HK-2 (cell line): ENCODE data around the gene CASD1.

Experiments used
- DNase-seq: peaks from one replicate; pipeline ENCODE4 v3.0.0-alpha.2; 2018; ENCODE audit not compliant: unreplicated experiment

Gene CASD1

GRCh38 chr7:94509264-94509886 lies at the start of gene CASD1:
CASD1 (plus strand) TSS chr7:94509809; CDS start chr7:94510085, 276 bp downstream.
- peak; percentile 65 for DNase-seq

DNA sequence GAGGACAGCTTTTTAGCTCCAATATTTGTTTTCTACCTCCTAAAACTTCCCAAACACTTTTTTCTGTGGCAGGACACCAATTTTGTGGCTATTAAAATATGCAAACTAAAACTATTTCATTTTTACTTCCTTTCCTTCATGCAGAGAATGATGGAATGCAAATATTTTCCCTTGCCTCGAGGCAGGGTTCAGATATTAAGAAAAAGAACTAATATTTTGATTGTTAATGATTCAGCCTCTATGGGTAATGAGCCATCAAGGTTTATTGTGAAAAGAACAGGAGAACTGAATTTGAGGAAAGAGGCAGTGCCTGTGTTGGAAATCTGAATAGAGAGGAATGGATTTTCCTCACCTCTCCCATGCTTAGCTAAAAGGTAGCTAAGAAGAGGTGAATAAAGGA lies 43.1 kb upstream of the CASD1 start:
- no peak for DNase-seq

GRCh38 chr7:94471604-94472003 lies 38.0 kb upstream of the CASD1 start:
- no peak for DNase-seq

- DNase-seq: no peak
These were observed 37.0 kb upstream of the CASD1 start for GRCh38 chr7:94472608-94473007.

DNA sequence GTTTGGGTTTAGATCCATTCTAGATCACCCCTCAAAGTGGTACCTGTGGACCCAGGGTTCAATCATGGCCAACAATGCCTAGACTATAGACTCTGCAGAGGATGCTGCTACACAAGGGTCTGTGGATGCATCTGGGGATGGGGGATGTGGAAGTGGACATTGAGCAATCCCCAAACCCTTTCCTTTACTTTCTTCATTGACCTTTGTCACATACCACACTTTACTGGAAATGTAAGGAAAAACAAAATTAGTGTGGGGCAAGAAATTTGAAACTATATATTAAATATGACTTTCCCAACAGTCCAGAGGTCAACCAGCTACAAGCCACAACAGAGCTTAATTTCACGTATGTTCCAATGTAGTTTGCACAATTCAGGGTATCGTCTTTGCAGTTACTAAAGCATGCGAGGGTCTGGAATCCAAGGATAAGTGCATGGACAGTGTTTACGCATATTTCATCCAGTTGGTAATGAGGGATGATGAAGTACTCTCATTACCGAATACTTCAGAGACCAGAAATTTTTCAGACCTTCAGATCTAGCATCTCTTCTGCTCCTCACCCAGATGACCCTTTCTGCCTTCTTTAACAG lies 33.3 kb upstream of the CASD1 start:
- DNase-seq: no peak

DNA sequence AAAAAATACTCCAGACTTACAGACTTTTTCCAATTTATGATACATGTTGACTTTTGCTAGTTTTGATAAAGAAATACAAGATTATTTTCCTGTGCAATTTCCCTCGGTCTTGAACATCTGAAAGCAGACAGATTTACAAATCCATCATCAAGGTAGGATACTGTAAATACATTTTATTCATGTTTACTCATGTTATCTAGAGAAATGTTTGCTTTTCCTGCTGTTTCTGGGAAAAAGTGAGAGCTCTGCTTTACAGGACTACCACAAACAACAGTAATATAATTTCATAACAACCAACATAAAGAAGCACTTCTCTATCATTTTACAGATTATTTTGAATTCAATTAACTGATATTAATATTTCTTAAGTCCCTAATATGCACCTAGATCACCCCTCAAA lies 31.7 kb upstream of the CASD1 start:
- DNase-seq: no peak

DNA sequence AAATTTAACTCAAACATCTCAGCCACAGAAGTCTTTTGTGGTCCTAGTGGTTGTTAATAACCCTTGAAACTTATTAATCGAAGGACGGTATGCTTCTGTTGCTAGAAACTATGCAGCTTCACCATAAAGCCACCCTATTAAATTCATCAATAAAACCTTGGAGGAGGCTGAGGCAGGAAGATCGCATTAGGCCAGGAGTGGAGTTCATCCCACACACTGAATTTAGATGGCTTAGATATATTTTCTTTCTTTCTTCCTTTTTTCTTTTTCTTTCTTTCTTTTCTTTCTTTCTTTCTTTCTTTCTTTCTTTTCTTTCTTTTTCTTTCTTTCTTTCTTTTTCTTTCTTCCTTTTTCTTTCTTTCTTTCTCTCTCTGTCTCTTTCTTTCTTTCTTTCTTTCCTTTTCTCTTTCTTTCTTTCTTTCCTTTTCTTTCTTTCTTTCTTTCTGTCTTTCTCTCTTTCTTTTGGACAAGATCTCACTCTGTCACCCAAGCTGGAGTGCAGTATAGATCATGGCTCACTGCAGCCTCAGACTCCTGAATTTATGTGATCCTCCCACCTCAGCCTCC lies 30.9 kb upstream of the CASD1 start:
- no peak for DNase-seq

DNA sequence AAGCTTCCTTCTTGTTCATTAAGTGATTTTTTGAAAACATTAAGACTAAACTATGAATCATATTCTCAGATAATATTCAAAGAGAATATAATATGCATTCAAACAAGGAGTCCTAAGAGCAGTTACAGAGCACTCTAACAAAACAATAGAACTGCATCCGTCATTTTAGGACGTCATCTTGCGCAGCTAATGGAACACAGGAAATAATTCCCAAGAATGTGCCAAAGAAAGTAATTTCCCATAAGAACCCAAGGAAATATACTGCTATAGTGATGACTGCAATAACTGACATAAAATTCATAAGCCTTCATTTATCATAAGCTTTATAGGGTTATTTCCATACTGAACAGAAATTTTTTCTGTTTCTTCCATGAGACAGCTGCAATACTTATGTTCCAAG lies 28.3 kb upstream of the CASD1 start:
- DNase-seq: no peak

DNA sequence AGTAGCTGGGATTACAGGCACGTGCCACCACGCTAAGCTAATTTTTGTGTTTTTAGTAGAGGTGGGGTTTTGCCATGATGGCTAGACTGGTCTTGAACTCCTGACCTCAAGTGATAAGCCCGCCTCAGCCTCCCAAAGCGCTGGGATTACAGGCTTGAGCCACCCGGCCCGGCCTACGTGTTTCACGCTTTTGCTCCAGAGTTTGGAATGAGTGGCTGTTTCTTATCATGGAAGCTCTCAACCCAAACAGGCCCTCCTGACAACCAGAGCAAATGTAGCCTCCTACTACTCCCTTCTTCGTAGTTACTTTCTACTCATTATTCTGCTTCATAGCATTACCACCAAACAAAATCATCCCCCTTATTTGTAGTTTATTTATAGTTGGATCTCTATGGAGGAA lies 26.8 kb upstream of the CASD1 start:
- no peak for DNase-seq

GRCh38 chr7:94483843-94484242 lies 25.8 kb upstream of the CASD1 start:
- DNase-seq: no peak

DNA sequence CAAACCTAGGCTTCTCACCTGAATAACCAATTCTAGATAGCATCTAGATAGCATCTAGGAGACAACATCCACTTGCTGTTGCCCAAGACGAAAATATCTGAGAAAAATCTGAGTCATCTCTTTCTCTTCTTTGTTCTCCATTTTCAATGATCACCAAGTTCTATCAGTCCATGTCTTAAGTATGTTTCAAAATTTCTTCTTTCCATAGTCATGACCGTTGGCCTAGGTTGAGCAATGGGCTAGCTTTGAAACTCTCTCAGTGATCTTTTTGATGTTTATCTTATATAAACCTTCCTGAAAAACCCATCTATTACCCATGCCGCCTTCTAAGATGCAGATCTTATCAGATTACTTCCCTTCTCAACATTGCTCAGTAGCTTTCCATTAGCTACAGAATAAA lies 23.4 kb upstream of the CASD1 start:
- DNase-seq: no peak

DNA sequence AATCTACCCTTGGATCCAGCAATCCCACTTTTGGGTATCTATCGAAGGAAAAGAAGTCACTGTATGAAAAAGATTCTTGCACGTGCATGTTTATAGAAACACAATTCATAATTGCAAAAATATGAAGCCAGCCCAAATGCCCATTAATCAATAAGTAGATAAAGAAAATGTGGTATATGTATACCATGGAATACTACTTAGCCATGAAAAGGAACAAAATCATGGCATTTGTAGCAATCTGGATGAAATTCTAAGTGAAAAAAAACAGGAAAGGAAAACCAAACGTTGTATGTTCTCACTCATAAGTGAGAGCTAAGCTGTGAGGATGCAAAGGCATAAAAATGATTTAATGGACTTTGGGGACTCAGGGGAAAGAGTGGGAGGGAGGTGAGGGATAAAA lies 18.2 kb upstream of the CASD1 start:
- no peak for DNase-seq

- no peak for DNase-seq
These were observed 17.0 kb upstream of the CASD1 start for GRCh38 chr7:94492601-94493000.

DNA sequence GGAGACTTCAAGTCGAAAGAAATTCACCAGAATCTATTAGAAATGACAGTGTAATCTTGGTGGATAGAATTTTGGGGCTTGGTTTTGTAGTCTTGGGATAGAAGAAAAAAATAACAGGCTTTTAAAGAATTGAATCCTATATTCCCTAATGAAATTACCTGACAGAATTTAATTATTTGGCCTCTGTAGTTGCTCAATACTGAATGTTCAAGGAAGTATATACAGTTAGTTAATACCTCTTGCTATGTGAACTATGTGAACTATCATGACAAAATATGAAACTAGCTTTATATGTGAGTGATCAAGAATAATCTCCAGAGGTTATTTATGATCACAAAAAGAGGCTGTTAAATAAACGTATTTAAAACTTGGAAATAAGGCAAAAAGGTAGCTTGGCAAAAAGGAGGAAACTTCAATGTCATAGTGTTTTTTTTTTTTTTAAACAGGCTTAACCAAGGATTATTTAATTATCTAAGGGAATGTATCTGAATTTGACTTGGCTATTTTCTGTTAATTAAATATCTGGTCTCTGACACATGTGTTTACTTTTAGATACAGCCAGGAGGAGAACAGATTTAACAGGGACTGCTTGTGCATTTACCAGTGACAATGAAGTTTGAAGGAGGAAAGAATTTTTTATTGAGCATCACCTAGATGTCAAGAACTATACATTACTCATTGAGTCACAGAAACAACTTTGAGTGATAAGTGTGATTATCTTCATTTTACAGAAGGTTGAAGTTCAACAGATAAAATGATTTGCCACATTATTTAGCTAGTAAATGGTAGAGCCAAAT lies 11.5 kb upstream of the CASD1 start:
- no peak for DNase-seq

- no peak for DNase-seq
These were observed 10.7 kb upstream of the CASD1 start for GRCh38 chr7:94498918-94499317.

- DNase-seq: no peak
These were observed 2.1 kb upstream of the CASD1 start for GRCh38 chr7:94507462-94507861.

DNA sequence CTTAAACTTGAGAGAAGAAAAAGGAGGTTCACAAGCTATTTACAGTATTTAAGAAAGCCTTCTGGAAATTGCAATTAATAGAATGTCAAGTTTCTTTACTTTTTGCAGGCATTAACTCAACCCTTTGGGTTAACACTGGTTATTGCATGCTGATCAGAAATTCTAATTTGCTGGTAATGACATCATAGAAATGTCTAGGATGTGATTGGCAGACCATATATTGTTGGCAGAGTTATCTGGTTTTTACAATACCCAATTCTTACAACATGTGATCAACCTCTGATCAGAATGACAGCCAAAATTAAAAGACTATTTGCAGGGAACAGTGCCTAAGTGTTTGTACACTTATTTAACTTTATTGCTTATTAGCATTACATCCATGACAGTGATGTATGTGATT lies 1.6 kb upstream of the CASD1 start:
- DNase-seq: no peak

DNA sequence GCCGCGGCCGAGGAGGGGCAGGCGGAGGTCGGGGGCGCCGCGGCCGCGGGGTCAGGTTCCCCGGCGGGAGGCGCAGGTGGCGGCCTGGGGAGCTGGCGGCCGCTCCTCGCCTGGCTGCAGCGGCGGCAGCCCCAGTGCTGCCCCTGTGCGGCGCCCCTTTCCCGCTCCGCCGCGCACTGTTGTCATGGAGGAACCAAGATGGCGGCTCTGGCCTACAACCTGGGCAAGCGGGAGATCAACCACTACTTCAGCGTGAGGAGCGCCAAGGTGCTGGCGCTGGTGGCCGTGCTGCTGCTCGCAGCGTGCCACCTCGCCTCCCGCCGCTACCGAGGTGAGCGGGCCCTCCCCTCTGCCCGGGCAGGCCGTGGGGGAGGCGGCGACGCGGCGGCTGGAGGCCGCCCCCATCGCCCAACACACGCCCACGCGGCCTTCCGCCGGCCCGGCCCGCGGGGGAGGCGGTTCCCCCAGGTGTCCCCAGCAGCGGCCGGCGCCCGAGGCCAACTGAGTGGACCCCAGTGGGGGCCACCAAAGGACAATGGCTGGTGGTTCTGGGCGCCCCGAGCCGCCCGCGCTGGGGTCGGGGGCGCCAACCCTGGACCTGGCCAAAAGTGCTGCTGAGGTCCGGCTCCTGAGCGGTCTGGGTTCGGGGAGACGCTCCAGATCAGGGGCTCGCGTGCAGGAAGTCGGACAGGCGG lies 425 bp downstream of the CASD1 start:
- peak; percentile 73 for DNase-seq

- DNase-seq: no peak
These were observed 1.2 kb downstream of the CASD1 start for GRCh38 chr7:94510582-94511496.

DNA sequence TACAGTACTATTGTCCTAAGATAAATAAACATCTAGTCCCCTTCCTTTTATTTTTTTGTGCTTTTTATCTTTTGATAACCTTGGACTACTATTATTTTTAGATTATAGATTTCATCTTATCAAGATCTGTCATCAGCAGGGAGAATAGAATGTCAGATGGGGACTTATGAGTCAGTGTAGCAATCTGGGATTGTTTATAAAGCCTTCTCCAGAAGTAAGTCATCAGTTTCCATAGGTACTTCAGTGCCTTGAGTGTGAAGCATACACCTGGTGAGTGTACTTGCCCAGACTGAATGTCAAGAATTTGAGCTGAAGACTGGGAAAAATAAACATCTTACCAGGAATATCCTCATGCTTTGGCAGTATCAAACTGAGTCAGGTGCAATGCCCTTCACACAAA lies 2.1 kb downstream of the CASD1 start:
- no peak for DNase-seq
